GM12891 (cell line): ENCODE data around the gene RBM4.

Experiments used
- PAX5 ChIP-seq: IDR thresholded peaks from 2 replicates; pipeline ENCODE4 v1.6.1; 2011; ENCODE audit warnings: low read length, moderate library complexity, mild to moderate bottlenecking; ENCODE audit not compliant: insufficient read depth, severe bottlenecking
- POLR2A ChIP-seq: IDR thresholded peaks from 2 replicates; pipeline ENCODE4 v1.6.1; 2011; ENCODE audit warnings: low read depth, low read length, control low read depth
- POLR2AphosphoS5 ChIP-seq: IDR thresholded peaks from 2 replicates; pipeline ENCODE4 v1.6.1; 2011; ENCODE audit warnings: low read depth, low read length, control low read depth
- SPI1 ChIP-seq: IDR thresholded peaks from 2 replicates; pipeline ENCODE4 v1.6.1; 2011; ENCODE audit warnings: low read depth, low read length, control low read depth

GRCh38 chr11:66680966-66681645 is 42.6 kb downstream of the RBM4 start:
- TF ChIP-seq POLR2AphosphoS5 (no peak), POLR2A (no peak), PAX5 (no peak), SPI1 (no peak)
